ENCODE measurements around the gene PKHD1. TPM values are rescaled to one million over a fixed set of nuclear protein-coding genes. Genes with fewer than 3 reads are reported as not detected.

The PKHD1 gene
- polyA plus RNA-seq, 1 experiment = not detected

GRCh38 chr6:52019881-52020280 is 67.5 kb downstream of the PKHD1 start:
- CTCF ChIA-PET = interaction anchor here (0.6 to 3.2 kb wide), 7 partner anchors 9 to 1204 kb away, joined by 3 to 13 read pairs (median 4); partner anchors contain the start of gene TFAP2B
- TF ChIP-seq CTCF (IDR thresholded peaks at IDR 0.05; ENCODE audit: low read depth, low read length) = no peak

GRCh38 chr6:52019092-52019491 is 68.3 kb downstream of the PKHD1 start:
- Histone ChIP-seq H3K4me3 (ENCODE audit: low read depth, low read length) (no peak overlapping the region), H3K27ac (ENCODE audit: low read depth, low read length) (no peak overlapping the region), H3K27me3 (ENCODE audit: control insufficient read depth, insufficient read depth, low read length) (no peaks in the 10 kb centered on the region), H3K9me3 (ENCODE audit: control insufficient read depth, insufficient read depth, low read length) (no peaks in the 10 kb centered on the region)
- DNase-seq (ENCODE audit: low read depth, low spot score) = no peak
- TF ChIP-seq CTCF (IDR thresholded peaks at IDR 0.05; ENCODE audit: low read depth, low read length) = no peak
- CTCF ChIA-PET = interaction anchor here (0.6 to 2.6 kb wide), 4 partner anchors 10 to 1203 kb away, joined by 3 to 10 read pairs (median 5); partner anchors contain the start of gene TFAP2B
- POLR2A ChIA-PET = no interaction called here

More at GRCh38 chr6:52019881-52020280, 67.5 kb downstream of the PKHD1 start:
- H3K27ac ChIP-seq (ENCODE audit: low read depth, low read length) = no peak overlapping the region
- H3K9me3 ChIP-seq (ENCODE audit: control insufficient read depth, insufficient read depth, low read length) = no peaks in the 10 kb centered on the region
- no peak for DNase-seq (ENCODE audit: low read depth, low spot score)
- POLR2A ChIA-PET = no interaction called here
- H3K27me3 ChIP-seq (ENCODE audit: control insufficient read depth, insufficient read depth, low read length) = no peaks in the 10 kb centered on the region
- no peak overlapping the region for H3K4me3 ChIP-seq (ENCODE audit: low read depth, low read length)

DNA sequence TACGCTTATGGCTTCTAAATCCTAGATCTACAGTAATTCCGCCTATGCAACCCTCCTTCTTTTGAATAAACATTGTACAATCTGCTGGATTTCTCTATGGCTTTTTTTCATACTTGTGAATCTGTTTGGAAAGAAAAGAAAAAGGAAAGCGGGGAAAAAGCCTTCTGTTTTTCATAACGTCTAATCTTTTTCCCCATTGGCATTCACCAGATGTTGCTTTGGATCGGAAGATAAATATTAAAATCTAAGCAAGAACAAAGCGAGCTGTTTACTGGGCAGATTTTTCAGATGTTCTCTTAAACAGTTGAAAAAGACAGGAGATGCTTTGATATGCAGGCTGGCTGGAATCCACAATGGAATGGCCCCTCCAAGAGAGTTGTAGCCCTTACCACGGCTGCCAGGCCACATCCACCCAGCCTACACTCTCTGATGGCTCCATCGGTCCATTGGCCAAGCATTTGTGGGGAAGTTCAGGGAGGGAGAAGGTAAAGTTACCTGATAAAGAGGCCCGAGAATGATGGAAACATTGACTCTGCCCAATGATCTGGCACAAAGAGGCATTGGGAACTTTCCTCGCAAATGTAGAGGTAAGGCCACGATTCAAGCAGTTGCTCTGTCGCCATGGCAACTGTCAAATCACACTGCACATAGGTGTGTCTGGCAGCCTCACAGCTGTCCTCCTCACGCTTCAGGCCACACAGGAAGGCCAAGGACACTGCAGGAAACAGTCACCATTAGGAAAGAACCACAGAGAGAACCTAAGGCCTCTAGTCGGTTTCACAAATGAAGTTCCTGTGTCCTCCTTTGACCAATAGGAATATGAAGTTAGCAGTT is 70.3 kb downstream of the PKHD1 start:
- ChIA-PET POLR2A (no interaction called here), CTCF (no interaction called here)
- no peak for DNase-seq (ENCODE audit: low read depth, low spot score)
- TF ChIP-seq CTCF (IDR thresholded peaks at IDR 0.05; ENCODE audit: low read depth, low read length) = no peak
- H3K27ac ChIP-seq (ENCODE audit: low read depth, low read length) = no peak overlapping the region
- H3K4me3 ChIP-seq (ENCODE audit: low read depth, low read length) = no peak overlapping the region
- no peaks in the 10 kb centered on the region for H3K27me3 ChIP-seq (ENCODE audit: control insufficient read depth, insufficient read depth, low read length)
- no peaks in the 10 kb centered on the region for H3K9me3 ChIP-seq (ENCODE audit: control insufficient read depth, insufficient read depth, low read length)

DNA sequence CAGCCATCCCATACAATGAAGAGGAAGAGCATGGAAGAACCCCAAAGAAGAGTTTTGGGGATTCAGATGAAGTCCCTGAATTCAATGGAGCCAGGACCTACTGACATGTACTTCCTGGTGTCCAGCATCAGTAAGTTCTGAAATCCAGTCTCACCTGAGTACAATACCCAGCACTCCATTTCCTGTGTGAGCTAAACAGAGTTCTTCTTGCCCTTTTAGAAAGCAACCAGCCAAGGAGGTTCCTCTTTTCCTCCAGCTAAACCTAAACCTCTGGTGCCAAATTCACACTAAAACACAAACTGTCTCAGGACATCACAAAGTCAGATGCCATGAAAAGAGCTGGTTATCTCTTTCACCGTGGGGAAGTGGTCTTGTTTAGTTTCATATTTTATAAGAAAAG is 71.5 kb downstream of the PKHD1 start:
- no peak overlapping the region for H3K27ac ChIP-seq (ENCODE audit: low read depth, low read length)

More for the DNA sequence above, 71.5 kb downstream of the PKHD1 start:
- CTCF ChIA-PET = no interaction called here
- TF ChIP-seq CTCF (IDR thresholded peaks at IDR 0.05; ENCODE audit: low read depth, low read length) = no peak
- DNase-seq (ENCODE audit: low read depth, low spot score) = no peak
- no peaks in the 10 kb centered on the region for H3K9me3 ChIP-seq (ENCODE audit: control insufficient read depth, insufficient read depth, low read length)
- H3K27me3 ChIP-seq (ENCODE audit: control insufficient read depth, insufficient read depth, low read length) = no peaks in the 10 kb centered on the region
- POLR2A ChIA-PET = no interaction called here
- no peak overlapping the region for H3K4me3 ChIP-seq (ENCODE audit: low read depth, low read length)
